ENCODE results near the gene C3orf49.

Gene C3orf49

DNA sequence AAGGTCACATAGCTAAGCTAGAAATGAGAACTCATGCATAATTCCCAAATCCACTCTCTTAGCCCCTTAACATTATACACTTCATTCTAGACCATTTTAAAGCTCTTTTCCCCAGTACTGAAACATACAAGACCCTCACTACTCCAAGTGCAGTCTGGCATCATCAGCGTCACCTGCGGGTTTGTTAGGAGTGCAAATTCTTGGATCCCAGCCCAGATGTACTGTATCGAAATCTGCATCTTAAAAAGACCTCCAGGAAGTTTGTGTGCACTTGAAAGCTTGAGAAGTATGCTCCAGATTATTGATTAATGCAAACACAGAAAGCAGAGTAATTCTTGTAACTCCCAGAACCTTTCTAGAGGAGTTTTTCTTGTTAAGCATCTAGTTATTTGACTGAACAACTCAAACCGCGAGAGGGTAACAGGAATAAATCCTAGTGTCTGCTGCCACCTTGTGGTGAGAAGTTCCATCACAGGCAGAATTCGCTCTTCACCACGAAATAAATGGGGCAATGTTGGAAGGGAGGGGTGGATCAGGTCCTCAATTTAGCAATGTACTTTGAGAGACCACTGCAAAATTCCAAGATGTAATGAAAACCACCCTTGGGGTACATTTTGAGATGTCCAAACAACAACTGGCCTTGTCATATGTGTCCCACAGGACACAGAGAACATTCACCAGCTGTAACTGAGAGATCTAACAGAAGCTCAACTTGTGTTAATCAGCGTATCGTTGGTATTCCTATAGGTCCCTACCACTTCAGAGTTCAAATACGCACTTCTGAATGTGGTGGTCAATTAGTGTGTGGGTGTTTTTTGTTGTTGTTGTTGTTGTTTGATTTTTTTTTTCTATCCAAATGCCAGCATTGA, 583 bp upstream of the C3orf49 start:
- TF ChIP-seq SPI1 (IDR thresholded peaks at IDR 0.05; ENCODE audit: borderline replicate concordance, low read depth) (no peak), GABPA (IDR thresholded peaks at IDR 0.05; ENCODE audit: low read depth) (no peak), POLR2AphosphoS5 (IDR thresholded peaks at IDR 0.05; ENCODE audit: low read depth) (no peak)
- TF ChIP-seq, protein P1, sequence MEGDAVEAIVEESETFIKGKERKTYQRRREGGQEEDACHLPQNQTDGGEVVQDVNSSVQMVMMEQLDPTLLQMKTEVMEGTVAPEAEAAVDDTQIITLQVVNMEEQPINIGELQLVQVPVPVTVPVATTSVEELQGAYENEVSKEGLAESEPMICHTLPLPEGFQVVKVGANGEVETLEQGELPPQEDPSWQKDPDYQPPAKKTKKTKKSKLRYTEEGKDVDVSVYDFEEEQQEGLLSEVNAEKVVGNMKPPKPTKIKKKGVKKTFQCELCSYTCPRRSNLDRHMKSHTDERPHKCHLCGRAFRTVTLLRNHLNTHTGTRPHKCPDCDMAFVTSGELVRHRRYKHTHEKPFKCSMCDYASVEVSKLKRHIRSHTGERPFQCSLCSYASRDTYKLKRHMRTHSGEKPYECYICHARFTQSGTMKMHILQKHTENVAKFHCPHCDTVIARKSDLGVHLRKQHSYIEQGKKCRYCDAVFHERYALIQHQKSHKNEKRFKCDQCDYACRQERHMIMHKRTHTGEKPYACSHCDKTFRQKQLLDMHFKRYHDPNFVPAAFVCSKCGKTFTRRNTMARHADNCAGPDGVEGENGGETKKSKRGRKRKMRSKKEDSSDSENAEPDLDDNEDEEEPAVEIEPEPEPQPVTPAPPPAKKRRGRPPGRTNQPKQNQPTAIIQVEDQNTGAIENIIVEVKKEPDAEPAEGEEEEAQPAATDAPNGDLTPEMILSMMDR (IDR thresholded peaks at IDR 0.05; ENCODE audit: insufficient read depth, low read length) = peak; percentile 62
- TF ChIP-seq, protein P2, sequence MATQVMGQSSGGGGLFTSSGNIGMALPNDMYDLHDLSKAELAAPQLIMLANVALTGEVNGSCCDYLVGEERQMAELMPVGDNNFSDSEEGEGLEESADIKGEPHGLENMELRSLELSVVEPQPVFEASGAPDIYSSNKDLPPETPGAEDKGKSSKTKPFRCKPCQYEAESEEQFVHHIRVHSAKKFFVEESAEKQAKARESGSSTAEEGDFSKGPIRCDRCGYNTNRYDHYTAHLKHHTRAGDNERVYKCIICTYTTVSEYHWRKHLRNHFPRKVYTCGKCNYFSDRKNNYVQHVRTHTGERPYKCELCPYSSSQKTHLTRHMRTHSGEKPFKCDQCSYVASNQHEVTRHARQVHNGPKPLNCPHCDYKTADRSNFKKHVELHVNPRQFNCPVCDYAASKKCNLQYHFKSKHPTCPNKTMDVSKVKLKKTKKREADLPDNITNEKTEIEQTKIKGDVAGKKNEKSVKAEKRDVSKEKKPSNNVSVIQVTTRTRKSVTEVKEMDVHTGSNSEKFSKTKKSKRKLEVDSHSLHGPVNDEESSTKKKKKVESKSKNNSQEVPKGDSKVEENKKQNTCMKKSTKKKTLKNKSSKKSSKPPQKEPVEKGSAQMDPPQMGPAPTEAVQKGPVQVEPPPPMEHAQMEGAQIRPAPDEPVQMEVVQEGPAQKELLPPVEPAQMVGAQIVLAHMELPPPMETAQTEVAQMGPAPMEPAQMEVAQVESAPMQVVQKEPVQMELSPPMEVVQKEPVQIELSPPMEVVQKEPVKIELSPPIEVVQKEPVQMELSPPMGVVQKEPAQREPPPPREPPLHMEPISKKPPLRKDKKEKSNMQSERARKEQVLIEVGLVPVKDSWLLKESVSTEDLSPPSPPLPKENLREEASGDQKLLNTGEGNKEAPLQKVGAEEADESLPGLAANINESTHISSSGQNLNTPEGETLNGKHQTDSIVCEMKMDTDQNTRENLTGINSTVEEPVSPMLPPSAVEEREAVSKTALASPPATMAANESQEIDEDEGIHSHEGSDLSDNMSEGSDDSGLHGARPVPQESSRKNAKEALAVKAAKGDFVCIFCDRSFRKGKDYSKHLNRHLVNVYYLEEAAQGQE (IDR thresholded peaks at IDR 0.05; ENCODE audit: insufficient replicate concordance, low read depth) = no peak
- peak in 1 of 2 experiments; percentile 49 for DNase-seq (ENCODE audit: low read depth in 1 of 2, low spot score in 1 of 2)
- Histone ChIP-seq H3K4me3 (replicated peaks; ENCODE audit: insufficient read depth, low read length) (no peak overlapping the region), H3K27me3 (ENCODE audit: insufficient read depth, poor library complexity, severe bottlenecking) (no peaks in the 10 kb centered on the region), H3K27ac (replicated peaks) (no peak overlapping the region)

DNA sequence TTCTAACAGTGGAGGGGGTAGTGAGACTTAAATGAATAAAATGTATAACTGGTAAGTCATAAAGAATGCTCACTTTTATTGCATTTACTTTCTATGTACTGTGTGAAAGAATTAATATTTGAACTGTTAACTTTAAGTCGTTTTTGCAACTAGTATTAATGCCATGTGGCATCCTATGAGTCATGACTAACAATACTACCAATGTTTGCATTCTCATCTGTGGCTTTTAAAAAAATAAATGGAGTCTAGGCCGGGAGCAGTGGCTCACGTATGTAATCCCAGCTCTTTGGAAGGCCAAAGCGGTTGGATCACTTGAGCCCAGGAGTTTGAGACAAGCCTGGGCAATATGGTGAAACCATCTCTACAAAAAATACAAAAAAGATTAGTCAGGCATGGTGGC, 5.2 kb downstream of the C3orf49 start:
- no peak overlapping the region for H3K27ac ChIP-seq (replicated peaks)
- no peak for DNase-seq (ENCODE audit: low read depth in 1 of 2, low spot score in 1 of 2)

DNA sequence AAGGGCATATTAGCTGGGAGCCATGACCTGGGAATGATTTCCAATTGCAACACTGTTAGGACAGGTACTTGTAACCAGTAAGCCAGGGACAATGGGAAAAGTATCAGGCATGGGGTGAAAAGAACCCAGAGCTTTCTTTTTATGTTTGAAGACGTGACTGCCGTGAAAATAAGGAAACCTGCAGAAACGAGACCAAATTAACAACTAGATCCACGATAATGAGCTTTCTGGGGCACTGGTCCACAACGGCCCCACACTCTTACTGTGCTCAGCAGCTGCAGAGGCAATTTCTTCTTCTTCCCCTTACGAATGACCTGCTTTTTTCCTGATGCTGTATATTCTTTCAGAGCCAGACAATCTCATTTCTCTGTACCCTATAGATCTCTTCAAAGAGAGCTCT, 11.4 kb downstream of the C3orf49 start:
- TF ChIP-seq, protein P1 (IDR thresholded peaks at IDR 0.05; ENCODE audit: insufficient read depth, low read length) = no peak
- TF ChIP-seq GABPA (IDR thresholded peaks at IDR 0.05; ENCODE audit: low read depth) = no peak
- TF ChIP-seq SPI1 (IDR thresholded peaks at IDR 0.05; ENCODE audit: borderline replicate concordance, low read depth) = no peak
- TF ChIP-seq POLR2AphosphoS5 (IDR thresholded peaks at IDR 0.05; ENCODE audit: low read depth) = no peak
- TF ChIP-seq, protein P2 (IDR thresholded peaks at IDR 0.05; ENCODE audit: insufficient replicate concordance, low read depth) = no peak
- Histone ChIP-seq H3K27me3 (ENCODE audit: insufficient read depth, poor library complexity, severe bottlenecking) (no peaks in the 10 kb centered on the region), H3K4me3 (replicated peaks; ENCODE audit: insufficient read depth, low read length) (no peak overlapping the region), H3K27ac (replicated peaks) (no peak overlapping the region)
- no peak for DNase-seq (ENCODE audit: low read depth in 1 of 2, low spot score in 1 of 2)

More for the DNA sequence above, 5.2 kb downstream of the C3orf49 start:
- Histone ChIP-seq H3K27me3 (ENCODE audit: insufficient read depth, poor library complexity, severe bottlenecking) (no peaks in the 10 kb centered on the region), H3K4me3 (replicated peaks; ENCODE audit: insufficient read depth, low read length) (no peak overlapping the region)
- TF ChIP-seq GABPA (IDR thresholded peaks at IDR 0.05; ENCODE audit: low read depth) (no peak), SPI1 (IDR thresholded peaks at IDR 0.05; ENCODE audit: borderline replicate concordance, low read depth) (no peak), POLR2AphosphoS5 (IDR thresholded peaks at IDR 0.05; ENCODE audit: low read depth) (no peak)
- TF ChIP-seq, protein P1 (IDR thresholded peaks at IDR 0.05; ENCODE audit: insufficient read depth, low read length) = no peak
- TF ChIP-seq, protein P2 (IDR thresholded peaks at IDR 0.05; ENCODE audit: insufficient replicate concordance, low read depth) = no peak

All from HL-60 (cell line).